OCI-LY7 (cell line): ENCODE results near the gene CASZ1. TPM values are rescaled to one million over a fixed set of nuclear protein-coding genes. Genes with fewer than 3 reads are reported as not detected.

Experiments used
- BruUV-seq: library from RNA; stranded (reverse); fragments of 400-500 nt; replicated peaks from 2 replicates; lab custom pipeline; 2021; lab: Mats Ljungman, UMichigan
- CTCF ChIA-PET: fragments of 300-600 bp; sonication (Branson Sonifier 250); formaldehyde crosslinking; loops from one replicate; lab custom pipeline; 2022; ENCODE audit warnings: antibody characterized with exemption; ENCODE audit not compliant: unreplicated experiment; lab: Charles Lee
- POLR2A ChIA-PET: fragments of 300-600 bp; sonication (Branson Sonifier 250); formaldehyde crosslinking; loops from one replicate; lab custom pipeline; 2022; ENCODE audit warnings: antibody characterized with exemption; lab: Charles Lee
- DNase-seq: peaks from one replicate; pipeline ENCODE4 v3.0.0-alpha.2; 2015; ENCODE audit warnings: low spot score
- H2AFZ ChIP-seq: fragments of 200-600 bp; sonication (generic), shearing (Covaris generic); 2 replicates; pipeline ENCODE4 v1.6.1; 2014; ENCODE audit warnings: mild to moderate bottlenecking, antibody characterized with exemption, low read length, moderate library complexity
- H3K27ac ChIP-seq: fragments of 200-600 bp; sonication (generic); 2 replicates; pipeline ENCODE4 v1.5.1; 2014; ENCODE audit warnings: mixed run types, low read depth, mild to moderate bottlenecking, moderate library complexity, low read length, inconsistent platforms; ENCODE audit not compliant: poor library complexity, severe bottlenecking
- H3K36me3 ChIP-seq: fragments of 200-600 bp; sonication (generic); 2 replicates; pipeline ENCODE4 v1.6.1; 2014; ENCODE audit warnings: mild to moderate bottlenecking, antibody characterized with exemption, low read length, moderate library complexity, mixed read lengths; ENCODE audit not compliant: insufficient read depth
- H3K4me1 ChIP-seq: fragments of 200-600 bp; sonication (generic); 2 replicates; pipeline ENCODE4 v1.5.1; 2014; ENCODE audit warnings: mild to moderate bottlenecking, low read length; ENCODE audit not compliant: insufficient read depth, poor library complexity, severe bottlenecking
- H3K4me2 ChIP-seq: fragments of 200-600 bp; sonication (generic); 2 replicates; pipeline ENCODE4 v1.6.1; 2014; ENCODE audit warnings: mild to moderate bottlenecking, low read length
- H3K4me3 ChIP-seq: fragments of 200-600 bp; sonication (generic); 2 replicates; pipeline ENCODE4 v1.5.1; 2014; ENCODE audit warnings: mild to moderate bottlenecking, low read depth, low read length; ENCODE audit not compliant: poor library complexity, severe bottlenecking
- H3K79me2 ChIP-seq: fragments of 200-600 bp; sonication (generic); 2 replicates; pipeline ENCODE4 v1.6.1; 2016; ENCODE audit warnings: low read depth, mild to moderate bottlenecking, low read length, moderate library complexity, mixed read lengths; ENCODE audit not compliant: insufficient read depth
- H3K9me2 ChIP-seq: fragments of 200-600 bp; sonication (generic); 2 replicates; pipeline ENCODE4 v1.6.1; 2016; ENCODE audit warnings: mild to moderate bottlenecking, low read length, mixed read lengths; ENCODE audit not compliant: insufficient read depth
- H3K9me3 ChIP-seq: fragments of 200-600 bp; sonication (generic); 2 replicates; pipeline ENCODE4 v1.6.1; 2014; ENCODE audit warnings: mild to moderate bottlenecking, mixed run types, low read length, mixed read lengths
- H4K20me1 ChIP-seq: fragments of 200-600 bp; sonication (generic); 2 replicates; pipeline ENCODE4 v1.6.1; 2014; ENCODE audit warnings: mild to moderate bottlenecking, antibody characterized with exemption, low read length, moderate library complexity, mixed read lengths; ENCODE audit not compliant: insufficient read depth
- EZH2phosphoT487 ChIP-seq: fragments of 200-600 bp; sonication (generic); IDR thresholded peaks from 2 replicates; pipeline ENCODE4 v1.6.1; 2018; ENCODE audit warnings: low read depth, borderline replicate concordance, mild to moderate bottlenecking, mixed run types, antibody characterized with exemption, low read length, moderate library complexity, mixed read lengths
- intact Hi-C: fragments of 100-400 bp; cut with micrococcal nuclease; formaldehyde crosslinking; loops from one replicate; pipeline ENCODE4 v1.10.0; 2022; ENCODE audit not compliant: unreplicated experiment
- total RNA-seq, 2 experiments: library from RNA; depleted of rRNA in 1 of 2; stranded (reverse); fragments of >200 nt in 1 of 2; shearing (Covaris generic) in 1 of 2; gene quantifications; 2 replicates each; pipeline ENCODE4 v1.2.3, GENCODE V29; 2014 to 2022
- TF ChIP-seq, protein P1 (sequence below): fragments of 200-600 bp; sonication (generic); conservative IDR thresholded peaks from 2 replicates; pipeline ENCODE4 v1.5.1; 2014; ENCODE audit warnings: mild to moderate bottlenecking, antibody characterized with exemption, low read length, moderate library complexity, mixed read lengths

Gene CASZ1
- total RNA-seq, 2 experiments from 2014 or later: 3.3 to 3.9 TPM

DNA sequence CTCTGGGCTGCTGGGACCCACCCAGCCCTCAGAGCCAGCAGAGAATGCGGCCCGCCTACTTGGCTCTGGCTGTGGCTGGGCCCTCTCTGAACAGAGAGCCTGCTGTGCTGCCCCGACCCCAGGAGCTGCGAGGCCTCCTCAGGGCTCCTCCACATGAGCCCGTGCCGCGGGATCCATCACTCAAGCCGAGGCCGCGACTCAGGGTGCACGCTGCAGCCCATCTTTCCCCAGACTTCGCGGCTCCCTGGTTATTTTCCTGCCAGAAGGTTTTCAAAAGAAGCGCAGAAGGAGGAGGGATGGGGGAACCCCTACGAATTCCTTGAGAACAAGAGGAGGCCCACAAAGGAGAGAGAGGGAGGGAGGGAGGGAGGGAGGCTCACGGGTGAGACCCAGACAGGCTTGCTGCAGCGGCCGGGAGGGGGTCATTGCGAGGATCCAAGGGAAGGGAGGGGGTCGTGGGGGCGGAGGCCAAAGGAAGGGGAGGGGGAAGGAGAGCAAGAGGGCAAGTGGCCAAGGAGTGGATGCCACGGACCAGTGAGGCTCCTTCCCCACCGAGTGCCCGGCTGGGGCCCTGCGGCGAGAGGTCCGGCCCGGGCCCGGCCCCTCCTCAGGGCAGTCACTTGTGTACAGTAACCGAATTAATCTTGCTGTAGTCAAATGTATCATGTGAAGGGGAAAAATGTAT lies 146.8 kb downstream of the CASZ1 start:
- Histone ChIP-seq H4K20me1 (no peaks in the 10 kb centered on the region), H3K4me1 (no peaks in the 10 kb centered on the region), H3K4me2 (no peak overlapping the region), H3K9me2 (no peaks in the 10 kb centered on the region), H3K36me3 (no peaks in the 10 kb centered on the region), H3K27ac (no peak overlapping the region), H2AFZ (no peak overlapping the region), H3K4me3 (no peak overlapping the region), H3K79me2 (no peaks in the 10 kb centered on the region), H3K9me3 (no peaks in the 10 kb centered on the region)
- BruUV-seq: no TSS peak
- DNase-seq: no peak
- ChIA-PET POLR2A (no interaction called here), CTCF (no interaction called here)
- intact Hi-C loops: no loop called here
- TF ChIP-seq EZH2phosphoT487: no peak
- TF ChIP-seq, protein P1, sequence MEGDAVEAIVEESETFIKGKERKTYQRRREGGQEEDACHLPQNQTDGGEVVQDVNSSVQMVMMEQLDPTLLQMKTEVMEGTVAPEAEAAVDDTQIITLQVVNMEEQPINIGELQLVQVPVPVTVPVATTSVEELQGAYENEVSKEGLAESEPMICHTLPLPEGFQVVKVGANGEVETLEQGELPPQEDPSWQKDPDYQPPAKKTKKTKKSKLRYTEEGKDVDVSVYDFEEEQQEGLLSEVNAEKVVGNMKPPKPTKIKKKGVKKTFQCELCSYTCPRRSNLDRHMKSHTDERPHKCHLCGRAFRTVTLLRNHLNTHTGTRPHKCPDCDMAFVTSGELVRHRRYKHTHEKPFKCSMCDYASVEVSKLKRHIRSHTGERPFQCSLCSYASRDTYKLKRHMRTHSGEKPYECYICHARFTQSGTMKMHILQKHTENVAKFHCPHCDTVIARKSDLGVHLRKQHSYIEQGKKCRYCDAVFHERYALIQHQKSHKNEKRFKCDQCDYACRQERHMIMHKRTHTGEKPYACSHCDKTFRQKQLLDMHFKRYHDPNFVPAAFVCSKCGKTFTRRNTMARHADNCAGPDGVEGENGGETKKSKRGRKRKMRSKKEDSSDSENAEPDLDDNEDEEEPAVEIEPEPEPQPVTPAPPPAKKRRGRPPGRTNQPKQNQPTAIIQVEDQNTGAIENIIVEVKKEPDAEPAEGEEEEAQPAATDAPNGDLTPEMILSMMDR: no peak

DNA sequence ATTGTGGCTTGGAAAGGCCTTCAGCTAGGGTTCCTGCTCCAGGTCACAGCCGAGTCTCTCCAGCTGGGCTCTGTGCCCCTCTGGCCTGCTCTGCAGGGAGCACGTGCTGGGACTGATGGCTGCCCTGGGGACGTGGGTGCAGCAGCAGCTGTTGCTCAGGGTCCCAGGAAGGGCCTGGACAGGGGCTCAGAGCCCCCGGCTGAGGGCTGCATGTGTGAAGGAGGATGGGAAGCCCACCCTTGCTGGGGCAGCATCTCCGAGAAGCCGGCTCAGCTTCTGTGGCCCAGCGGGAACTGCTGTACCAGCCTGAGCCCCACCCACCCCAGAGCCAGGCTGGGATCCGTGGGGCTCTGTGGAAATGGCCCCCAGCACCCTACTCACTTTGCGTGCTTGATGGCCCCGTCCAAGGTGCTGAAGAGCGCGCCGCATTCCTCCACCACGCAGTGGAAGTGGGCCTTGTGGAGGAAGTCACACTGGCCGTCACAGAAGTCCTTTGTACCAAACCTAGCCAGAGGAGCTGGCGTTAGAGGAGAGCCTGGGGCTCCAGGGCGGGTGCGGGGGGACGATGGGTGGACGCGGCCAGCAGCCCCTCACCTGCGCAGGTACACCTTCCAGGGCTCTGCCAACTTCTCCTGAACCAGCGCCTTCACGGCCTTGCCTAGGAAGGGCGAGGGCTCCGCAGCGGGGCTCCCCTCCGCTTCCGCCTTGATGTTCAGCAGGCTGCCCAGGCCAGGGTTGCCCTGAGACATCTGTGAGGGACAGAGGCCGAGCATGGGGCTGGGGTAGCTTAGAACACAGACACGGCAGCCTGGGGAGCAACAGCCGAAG lies 147.5 kb downstream of the CASZ1 start:
- POLR2A ChIA-PET: no interaction called here
- TF ChIP-seq EZH2phosphoT487: no peak
- TF ChIP-seq, protein P1: no peak
- H3K79me2 ChIP-seq: no peaks in the 10 kb centered on the region
- H3K9me3 ChIP-seq: no peaks in the 10 kb centered on the region
- H3K4me2 ChIP-seq: no peak overlapping the region
- H4K20me1 ChIP-seq: no peaks in the 10 kb centered on the region
- DNase-seq: no peak
- no peaks in the 10 kb centered on the region for H3K36me3 ChIP-seq
- intact Hi-C loops: no loop called here
- no peak overlapping the region for H3K4me3 ChIP-seq
- H3K9me2 ChIP-seq: no peaks in the 10 kb centered on the region
- H3K4me1 ChIP-seq: no peaks in the 10 kb centered on the region
- BruUV-seq: no TSS peak
- no peak overlapping the region for H2AFZ ChIP-seq
- CTCF ChIA-PET: no interaction called here
- H3K27ac ChIP-seq: no peak overlapping the region
